ENCODE data around the gene ZNF273.

DNA sequence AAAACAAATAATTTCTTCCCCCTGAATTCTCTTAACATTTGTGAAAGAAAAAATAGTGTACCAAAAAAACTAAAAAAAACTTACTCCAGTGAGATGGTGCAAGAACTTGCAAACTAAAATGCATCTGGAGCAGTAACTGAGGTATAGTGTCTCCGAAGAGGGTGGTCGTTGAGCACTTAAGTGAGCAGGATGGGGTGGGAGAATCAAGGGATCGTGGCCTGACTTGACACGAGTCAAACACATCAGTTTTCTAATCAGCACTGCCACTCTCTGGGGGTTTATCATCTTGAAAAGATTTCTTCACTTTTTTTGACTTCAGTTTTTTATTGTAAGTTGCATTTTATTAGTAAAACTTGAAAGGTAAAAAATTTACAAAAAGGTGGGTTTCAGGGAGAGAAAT is 2.5 kb downstream of the ZNF273 start:
- TF ChIP-seq CTCF (IDR thresholded peaks at IDR 0.05): no peak
- no peak for TF ChIP-seq ZFX (IDR thresholded peaks at IDR 0.05; ENCODE audit: borderline replicate concordance)

Data from 22Rv1 (cell line).